T1000 (cell line): Measurements from ENCODE around the gene LTB.
"Not testable (repeated sequence)": the region's sequence is repeated elsewhere in the genome, so short reads cannot be mapped to it uniquely, and the experiment has no call there.

Experiments
- DNase-seq: peaks from one replicate; lab custom pipeline; 2025; ENCODE audit warnings: mixed read lengths; lab: John Stamatoyannopoulos, UW

Gene LTB

DNA sequence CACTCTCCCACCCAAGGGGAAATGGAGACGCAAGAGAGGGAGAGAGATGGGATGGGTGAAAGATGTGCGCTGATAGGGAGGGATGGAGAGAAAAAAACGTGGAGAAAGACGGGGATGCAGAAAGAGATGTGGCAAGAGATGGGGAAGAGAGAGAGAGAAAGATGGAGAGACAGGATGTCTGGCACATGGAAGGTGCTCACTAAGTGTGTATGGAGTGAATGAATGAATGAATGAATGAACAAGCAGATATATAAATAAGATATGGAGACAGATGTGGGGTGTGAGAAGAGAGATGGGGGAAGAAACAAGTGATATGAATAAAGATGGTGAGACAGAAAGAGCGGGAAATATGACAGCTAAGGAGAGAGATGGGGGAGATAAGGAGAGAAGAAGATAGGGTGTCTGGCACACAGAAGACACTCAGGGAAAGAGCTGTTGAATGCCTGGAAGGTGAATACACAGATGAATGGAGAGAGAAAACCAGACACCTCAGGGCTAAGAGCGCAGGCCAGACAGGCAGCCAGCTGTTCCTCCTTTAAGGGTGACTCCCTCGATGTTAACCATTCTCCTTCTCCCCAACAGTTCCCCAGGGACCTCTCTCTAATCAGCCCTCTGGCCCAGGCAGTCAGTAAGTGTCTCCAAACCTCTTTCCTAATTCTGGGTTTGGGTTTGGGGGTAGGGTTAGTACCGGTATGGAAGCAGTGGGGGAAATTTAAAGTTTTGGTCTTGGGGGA, 6.1 kb downstream of the LTB start:
- DNase-seq, result no peak

DNA sequence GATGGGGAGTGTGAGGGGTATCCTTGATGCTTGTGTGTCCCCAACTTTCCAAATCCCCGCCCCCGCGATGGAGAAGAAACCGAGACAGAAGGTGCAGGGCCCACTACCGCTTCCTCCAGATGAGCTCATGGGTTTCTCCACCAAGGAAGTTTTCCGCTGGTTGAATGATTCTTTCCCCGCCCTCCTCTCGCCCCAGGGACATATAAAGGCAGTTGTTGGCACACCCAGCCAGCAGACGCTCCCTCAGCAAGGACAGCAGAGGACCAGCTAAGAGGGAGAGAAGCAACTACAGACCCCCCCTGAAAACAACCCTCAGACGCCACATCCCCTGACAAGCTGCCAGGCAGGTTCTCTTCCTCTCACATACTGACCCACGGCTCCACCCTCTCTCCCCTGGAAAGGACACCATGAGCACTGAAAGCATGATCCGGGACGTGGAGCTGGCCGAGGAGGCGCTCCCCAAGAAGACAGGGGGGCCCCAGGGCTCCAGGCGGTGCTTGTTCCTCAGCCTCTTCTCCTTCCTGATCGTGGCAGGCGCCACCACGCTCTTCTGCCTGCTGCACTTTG, 6.8 kb downstream of the LTB start, which contains the start of gene TNF:
Gene TNF (plus strand): TSS at position 231 of the 567 bp plus-strand sequence. CDS start 177 bp downstream, at position 408.
- no peak for DNase-seq

DNA sequence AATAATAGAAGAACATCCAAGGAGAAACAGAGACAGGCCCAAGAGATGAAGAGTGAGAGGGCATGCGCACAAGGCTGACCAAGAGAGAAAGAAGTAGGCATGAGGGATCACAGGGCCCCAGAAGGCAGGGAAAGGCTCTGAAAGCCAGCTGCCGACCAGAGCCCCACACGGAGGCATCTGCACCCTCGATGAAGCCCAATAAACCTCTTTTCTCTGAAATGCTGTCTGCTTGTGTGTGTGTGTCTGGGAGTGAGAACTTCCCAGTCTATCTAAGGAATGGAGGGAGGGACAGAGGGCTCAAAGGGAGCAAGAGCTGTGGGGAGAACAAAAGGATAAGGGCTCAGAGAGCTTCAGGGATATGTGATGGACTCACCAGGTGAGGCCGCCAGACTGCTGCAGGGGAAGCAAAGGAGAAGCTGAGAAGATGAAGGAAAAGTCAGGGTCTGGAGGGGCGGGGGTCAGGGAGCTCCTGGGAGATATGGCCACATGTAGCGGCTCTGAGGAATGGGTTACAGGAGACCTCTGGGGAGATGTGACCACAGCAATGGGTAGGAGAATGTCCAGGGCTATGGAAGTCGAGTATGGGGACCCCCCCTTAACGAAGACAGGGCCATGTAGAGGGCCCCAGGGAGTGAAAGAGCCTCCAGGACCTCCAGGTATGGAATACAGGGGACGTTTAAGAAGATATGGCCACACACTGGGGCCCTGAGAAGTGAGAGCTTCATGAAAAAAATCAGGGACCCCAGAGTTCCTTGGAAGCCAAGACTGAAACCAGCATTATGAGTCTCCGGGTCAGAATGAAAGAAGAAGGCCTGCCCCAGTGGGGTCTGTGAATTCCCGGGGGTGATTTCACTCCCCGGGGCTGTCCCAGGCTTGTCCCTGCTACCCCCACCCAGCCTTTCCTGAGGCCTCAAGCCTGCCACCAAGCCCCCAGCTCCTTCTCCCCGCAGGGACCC, 7.8 kb downstream of the LTB start:
- no peak for DNase-seq

DNA sequence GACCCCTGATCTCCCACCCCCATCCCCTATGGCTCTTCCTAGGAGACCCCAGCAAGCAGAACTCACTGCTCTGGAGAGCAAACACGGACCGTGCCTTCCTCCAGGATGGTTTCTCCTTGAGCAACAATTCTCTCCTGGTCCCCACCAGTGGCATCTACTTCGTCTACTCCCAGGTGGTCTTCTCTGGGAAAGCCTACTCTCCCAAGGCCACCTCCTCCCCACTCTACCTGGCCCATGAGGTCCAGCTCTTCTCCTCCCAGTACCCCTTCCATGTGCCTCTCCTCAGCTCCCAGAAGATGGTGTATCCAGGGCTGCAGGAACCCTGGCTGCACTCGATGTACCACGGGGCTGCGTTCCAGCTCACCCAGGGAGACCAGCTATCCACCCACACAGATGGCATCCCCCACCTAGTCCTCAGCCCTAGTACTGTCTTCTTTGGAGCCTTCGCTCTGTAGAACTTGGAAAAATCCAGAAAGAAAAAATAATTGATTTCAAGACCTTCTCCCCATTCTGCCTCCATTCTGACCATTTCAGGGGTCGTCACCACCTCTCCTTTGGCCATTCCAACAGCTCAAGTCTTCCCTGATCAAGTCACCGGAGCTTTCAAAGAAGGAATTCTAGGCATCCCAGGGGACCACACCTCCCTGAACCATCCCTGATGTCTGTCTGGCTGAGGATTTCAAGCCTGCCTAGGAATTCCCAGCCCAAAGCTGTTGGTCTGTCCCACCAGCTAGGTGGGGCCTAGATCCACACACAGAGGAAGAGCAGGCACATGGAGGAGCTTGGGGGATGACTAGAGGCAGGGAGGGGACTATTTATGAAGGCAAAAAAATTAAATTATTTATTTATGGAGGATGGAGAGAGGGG, 8.8 kb downstream of the LTB start:
- no peak for DNase-seq

DNA sequence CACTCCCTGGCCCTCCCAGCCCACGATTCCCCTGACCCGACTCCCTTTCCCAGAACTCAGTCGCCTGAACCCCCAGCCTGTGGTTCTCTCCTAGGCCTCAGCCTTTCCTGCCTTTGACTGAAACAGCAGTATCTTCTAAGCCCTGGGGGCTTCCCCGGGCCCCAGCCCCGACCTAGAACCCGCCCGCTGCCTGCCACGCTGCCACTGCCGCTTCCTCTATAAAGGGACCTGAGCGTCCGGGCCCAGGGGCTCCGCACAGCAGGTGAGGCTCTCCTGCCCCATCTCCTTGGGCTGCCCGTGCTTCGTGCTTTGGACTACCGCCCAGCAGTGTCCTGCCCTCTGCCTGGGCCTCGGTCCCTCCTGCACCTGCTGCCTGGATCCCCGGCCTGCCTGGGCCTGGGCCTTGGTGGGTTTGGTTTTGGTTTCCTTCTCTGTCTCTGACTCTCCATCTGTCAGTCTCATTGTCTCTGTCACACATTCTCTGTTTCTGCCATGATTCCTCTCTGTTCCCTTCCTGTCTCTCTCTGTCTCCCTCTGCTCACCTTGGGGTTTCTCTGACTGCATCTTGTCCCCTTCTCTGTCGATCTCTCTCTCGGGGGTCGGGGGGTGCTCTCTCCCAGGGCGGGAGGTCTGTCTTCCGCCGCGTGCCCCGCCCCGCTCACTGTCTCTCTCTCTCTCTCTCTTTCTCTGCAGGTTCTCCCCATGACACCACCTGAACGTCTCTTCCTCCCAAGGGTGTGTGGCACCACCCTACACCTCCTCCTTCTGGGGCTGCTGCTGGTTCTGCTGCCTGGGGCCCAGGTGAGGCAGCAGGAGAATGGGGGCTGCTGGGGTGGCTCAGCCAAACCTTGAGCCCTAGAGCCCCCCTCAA, 9.9 kb downstream of the LTB start, which contains the start of gene LTA:
Gene LTA (plus strand): TSS at position 249 of the 871 bp plus-strand sequence. CDS start 454 bp downstream, at position 703.
- DNase-seq, result no peak

DNA sequence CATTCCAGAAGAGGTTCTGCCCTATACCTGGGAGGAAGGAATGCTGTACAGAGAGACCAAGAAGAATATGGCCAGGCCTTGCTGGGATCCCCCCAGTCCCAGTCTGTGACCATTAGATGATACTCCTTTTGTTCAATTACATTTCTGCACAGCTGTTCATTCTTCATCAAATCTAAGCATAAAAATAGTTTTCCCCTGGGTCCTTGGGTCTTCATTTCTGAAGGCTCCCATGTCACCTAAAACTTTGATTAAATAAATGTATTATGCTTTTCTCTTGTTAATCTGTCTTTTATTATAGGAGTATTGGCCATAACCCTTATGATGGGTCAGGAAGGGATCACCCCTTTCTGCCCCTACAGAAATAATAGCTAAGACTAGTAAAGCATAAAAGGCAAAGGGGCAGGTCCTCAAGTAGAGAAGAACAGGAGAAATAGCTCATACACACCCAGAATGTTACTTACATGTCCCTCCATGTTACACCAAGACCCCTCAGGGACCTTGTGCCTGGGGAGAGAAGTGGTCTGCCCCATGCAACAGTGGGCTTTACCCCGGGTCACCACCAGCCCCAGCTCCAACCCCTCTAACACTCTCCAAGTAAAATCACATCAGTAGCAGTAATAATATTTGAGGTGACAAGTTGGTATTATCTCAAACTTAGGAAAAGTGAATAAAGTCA, 12.2 kb downstream of the LTB start:
- DNase-seq, result no peak

DNA sequence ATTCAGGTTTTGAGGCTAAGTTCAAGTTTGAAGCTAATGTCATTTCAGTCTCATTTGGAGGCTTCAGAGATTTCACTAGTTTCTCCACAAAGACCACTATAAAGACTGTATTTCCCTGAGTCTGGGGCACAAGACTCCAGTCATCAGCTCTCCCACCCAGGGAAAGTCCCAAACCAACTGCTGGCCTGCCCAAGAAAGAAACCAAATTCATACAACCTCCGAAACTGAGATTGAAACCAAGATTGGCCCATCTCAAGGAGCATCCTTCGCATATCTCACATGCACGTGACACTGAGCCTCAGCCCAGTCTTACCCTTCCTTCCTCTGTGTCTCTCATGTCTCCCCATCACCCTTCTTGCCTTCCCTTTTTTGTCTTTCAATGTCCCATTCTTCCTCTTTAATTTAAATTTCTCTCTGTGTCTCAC, 13.7 kb downstream of the LTB start:
- no peak for DNase-seq

DNA sequence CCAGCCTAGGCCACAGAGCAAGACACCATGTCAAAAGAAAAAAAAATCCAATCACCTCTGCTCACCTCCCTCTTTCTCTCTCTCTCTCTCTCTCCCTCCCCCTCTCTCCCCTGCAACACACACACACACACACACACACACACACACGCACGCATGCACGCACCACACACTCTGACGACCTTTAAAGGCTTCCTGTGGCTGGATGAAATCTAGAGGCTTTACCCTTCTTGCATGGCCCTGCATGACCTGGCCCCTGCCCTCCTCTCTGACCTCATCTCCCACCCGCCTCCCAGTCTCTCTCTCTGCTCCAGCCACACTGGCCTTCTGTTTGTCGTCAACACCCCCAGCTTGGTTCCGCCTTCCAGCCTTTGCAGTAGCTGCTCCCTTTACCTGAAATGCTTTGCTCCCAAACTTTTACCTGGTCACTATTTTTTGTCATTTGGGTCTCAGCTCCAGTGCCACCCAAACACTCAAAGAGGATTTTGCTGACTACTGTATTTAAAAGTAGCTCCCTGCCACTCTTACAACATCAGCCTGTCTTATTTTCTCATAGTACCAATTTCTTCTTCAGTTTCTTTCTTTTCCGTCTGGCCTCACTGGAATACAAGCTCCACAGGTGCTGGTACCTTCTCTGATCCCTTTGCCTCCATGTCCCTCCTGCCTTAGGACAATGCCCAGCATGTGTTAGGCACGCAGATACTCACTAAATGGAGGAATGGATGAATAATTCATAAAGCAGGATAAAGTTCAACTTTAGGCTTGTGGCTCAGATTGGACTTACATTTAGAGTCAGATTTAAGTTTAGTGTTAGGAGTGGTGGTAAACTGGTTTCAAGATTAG, 14.5 kb downstream of the LTB start:
- no peak for DNase-seq

DNA sequence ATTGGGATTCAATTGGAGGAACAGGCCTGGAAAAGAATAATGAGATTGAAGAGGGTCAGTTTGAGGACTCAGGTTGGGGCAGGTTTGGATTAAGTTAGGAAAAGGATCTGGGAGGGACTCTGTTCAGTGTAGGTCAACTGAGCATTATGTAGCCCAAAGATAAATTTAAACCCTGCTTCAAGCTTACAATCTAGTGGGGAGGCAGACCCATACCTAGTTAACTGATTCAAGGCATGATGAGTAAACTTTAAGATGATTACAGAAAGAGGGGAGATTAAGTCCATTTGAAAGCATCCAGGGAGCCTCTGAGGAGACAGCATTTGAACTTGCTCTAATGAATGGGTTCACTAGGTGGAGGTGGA, 21.5 kb downstream of the LTB start:
- no peak for DNase-seq

DNA sequence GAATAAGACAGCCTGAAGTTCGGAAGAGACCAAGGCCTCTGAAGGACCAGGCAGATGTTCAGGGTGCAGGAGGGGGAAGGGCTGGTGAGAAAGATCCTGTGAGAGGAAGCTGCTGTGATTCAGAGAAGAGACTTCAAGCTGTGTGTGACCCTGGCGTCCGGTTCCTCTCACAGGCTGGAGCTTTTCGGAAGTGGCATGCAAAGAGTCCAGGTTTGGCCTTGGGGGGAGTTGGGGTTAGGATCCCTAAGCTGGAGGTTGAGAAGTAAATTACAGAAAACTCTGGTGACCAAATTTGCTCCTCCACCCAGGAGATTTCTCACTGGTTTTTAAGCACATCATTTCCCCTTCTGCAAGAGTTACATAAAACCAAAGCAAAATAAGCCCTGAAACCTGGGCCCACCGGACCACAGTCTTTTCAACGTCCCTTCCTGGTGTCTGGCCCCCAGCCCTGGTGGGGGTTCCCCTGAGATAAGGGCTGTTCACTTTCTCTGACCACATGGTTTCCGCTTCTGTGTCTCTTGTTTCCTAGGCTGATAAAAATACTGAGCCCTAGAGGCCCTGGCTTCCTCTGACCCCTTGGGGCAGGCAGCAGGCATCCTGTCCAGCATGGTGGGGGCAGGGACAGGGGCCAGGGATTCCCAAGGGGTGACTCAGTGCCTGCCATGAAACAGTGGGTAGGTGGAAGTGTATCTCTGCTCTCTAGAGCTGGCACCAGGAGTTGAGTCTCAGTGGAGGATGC, 22.1 kb downstream of the LTB start:
- DNase-seq, result peak; percentile 72

DNA sequence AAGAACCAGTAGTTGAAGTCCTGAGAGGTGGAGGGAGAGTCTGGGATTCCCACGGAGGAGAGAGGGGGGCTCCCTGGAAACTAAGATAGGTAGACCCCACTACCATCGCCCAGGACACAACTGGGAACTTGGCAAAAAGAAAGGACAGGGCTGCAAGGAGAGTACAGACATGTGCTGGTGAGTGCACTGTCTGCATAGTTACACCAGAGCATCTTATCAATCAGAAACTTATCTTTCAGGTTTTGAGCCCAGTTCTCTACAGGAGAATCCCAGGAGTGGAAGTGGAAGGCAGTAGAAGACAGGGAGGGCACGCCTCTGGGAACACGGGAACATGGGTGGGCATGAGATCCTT, 22.6 kb downstream of the LTB start:
- no peak for DNase-seq

DNA sequence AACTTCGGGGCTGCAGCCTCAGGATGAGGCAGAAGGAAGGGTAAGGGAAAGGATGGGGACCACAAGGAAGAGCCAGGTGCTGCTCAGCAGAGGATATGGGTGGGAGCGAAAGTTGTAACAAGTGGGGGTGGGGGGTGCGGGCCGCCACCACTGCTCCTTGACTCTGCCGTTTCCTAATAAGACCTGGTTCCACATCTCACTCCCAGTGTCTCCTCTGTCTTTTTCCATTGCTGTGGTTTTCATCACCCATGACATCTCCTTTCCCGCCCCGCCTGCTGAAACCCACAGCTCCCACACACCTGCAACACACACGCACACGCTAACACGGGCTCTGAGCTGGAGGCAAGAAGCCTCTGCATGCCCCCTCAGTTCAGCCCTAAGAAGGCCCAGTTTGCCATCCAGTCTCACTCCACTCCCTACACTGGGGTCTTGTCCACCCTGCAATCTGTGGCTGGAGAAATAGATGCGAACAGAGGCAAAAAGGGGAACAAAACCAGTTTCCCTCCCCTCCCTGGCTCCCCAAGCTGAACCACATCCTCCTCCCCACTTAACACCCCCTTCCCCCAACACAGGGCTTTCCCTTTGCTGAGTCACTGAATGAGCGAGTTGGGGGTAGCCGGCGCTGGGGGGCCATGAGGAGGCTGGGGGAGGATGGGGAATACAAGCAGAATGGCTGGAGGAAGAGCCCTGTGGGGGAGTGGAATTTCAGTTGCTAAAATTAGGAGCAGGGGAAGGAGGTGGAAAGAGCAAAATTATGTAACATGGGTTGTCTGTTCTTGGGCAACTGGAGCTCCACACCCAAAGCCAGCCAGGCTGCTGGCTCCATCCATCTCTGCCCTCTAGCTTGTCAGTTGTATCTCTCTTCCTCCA, 23.4 kb downstream of the LTB start:
- no peak for DNase-seq

DNA sequence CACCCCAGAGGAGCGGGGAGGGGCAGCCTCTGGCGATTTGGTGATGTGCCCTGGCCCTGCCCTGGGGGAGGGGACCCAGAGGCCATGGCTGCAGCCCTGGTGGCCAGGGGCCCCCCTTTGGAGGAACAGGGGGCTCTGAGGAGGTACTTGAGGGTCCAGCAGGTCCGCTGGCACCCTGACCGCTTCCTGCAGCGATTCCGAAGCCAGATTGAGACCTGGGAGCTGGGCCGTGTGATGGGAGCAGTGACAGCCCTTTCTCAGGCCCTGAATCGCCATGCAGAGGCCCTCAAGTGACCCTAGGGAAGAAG, 24.0 kb downstream of the LTB start:
- no peak for DNase-seq

DNA sequence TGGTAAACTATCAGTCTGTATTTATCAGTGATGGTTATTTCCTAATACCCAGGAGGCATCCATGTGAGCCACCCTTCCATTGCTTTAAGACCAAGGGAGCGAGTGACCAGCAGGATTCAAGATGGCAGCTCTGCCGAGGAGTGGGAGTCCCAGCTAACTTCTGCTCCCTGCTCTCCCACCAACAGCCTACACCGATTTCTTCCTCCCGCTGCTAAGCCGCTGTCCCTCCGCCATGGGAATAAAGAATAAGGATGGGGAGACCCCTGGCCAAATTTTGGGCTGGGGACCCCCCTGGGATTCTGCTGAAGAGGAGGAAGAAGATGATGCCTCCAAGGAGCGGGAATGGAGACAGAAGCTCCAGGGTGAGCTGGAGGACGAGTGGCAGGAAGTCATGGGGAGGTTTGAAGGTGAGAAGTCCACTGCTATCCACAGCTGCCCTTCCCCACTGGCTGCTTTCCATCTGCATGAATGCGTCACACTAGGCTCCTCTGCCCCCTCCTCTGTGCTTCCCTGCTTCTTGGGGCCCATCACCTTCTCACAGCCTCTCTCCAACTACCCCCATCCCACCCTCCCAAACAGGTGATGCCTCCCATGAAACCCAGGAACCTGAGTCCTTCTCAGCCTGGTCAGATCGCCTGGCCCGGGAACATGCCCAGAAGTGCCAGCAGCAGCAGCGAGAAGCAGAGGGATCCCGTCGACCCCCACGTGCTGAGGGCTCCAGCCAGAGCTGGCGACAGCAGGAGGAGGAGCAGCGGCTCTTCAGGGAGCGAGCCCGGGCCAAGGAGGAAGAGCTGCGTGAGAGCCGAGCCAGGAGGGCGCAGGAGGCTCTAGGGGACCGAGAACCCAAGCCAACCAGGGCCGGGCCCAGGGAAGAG, 24.5 kb downstream of the LTB start:
- DNase-seq, result no peak

DNA sequence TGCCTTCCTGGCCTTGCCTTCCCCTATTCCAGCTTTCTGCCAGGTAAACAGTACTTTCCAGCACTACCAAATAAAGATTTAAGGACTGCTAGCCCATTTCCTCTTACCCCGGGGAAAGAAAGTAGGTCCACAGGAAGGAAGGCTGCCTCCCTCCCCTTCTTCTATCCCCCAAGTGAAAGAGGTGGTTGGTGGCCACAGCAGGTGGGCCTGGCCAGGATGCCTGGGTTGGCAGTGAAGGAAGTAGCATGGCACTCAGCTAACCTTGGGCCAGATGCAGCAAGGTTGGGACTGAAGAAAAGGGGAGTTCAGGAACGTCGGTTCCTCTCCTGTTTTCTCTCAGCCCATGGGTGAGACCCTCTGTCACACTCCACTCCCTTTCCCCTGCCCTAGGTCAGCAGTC, 25.9 kb downstream of the LTB start:
- DNase-seq, result no peak

DNA sequence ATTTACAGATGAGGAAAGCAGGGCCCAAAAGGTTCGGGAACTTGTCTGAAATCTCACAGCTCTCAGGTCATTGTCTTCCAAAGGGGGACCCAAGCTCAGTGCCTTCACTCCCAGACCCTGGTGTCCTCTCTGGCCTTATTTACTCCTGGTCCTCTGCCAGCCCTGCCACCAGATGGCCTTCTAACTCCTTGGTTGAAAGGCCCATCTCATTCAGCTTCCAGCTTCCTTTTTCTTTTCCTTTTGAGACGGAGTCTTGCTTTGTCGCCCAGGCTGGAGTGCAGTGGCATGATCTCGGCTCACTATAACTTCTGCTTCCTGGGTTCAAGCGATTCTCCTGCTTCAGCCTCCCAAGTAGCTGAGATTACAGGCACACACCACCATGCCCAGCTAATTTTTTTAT, 30.9 kb downstream of the LTB start:
- DNase-seq, result not testable (repeated sequence)

DNA sequence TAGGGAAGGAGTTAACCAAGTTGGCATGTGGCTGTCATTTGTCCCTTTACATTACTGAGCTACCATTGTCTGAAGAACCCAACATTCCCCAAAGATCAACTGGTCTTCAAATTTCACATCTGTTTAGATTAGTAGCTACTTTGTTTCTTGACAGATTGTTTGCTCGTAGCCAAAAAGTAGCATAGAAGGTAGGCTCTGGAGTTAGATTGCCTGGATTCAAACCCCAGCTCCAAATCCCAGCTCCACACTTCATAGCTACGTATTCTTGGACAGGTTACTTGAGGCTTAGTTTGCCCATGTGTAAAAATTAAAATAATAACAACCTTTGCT, 33.7 kb downstream of the LTB start:
- DNase-seq, result no peak
